Natural killer cell (primary cell): Measurements from ENCODE around the gene CORO7. TPM values are rescaled to one million over a fixed set of nuclear protein-coding genes. Genes with fewer than 3 reads are reported as not detected.
A peak's percentile ranks its signal among the peaks of the same experiment; 100 is the strongest.

ENCODE experiments used
- ATAC-seq, 3 donors: fragments of 150-1000 bp in 2 of 3; fragments of 200-7000 bp in 1 of 3; cut with Tn5 transposase; 1 replicate in 1 of 3; 2 replicates in 2 of 3; pipeline ENCODE4 v1.10.0; 2021; ENCODE audit warnings: mild to moderate bottlenecking in 2 of 3, moderate library complexity in 2 of 3
- DNase-seq, 2 donors: peaks; one replicate each; pipeline versions ENCODE4 v3.0.0 to v3.0.0-alpha.2; 2013 to 2021; ENCODE audit warnings: mixed read lengths in 1 of 2
- H3K27ac ChIP-seq: one replicate; pipeline ENCODE4 v1.5.1; 2013; ENCODE audit warnings: mild to moderate bottlenecking, low read length
- H3K27me3 ChIP-seq: one replicate; pipeline ENCODE4 v1.6.1; 2013; ENCODE audit warnings: low read length; ENCODE audit not compliant: control insufficient read depth, insufficient read depth
- H3K36me3 ChIP-seq: one replicate; pipeline ENCODE4 v1.6.1; 2013; ENCODE audit warnings: low read length; ENCODE audit not compliant: control insufficient read depth, insufficient read depth
- H3K4me1 ChIP-seq: one replicate; pipeline ENCODE4 v1.6.1; 2013; ENCODE audit warnings: low read length; ENCODE audit not compliant: control insufficient read depth, insufficient read depth
- H3K4me3 ChIP-seq: one replicate; pipeline ENCODE4 v1.5.1; 2013; ENCODE audit warnings: low read length
- H3K9me3 ChIP-seq: one replicate; pipeline ENCODE4 v1.6.1; 2013; ENCODE audit warnings: low read length; ENCODE audit not compliant: control insufficient read depth, insufficient read depth
- H3K27ac Mint-ChIP-seq, 2 donors: one replicate each; pipeline ENCODE4 v1.8.0; 2022; ENCODE audit warnings: mild to moderate bottlenecking in 2 of 2, mixed read lengths in 2 of 2, moderate library complexity in 1 of 2
- H3K27me3 Mint-ChIP-seq, 2 donors: one replicate each; pipeline ENCODE4 v1.8.0; 2022; ENCODE audit warnings: low read depth in 2 of 2, mixed read lengths in 2 of 2
- H3K36me3 Mint-ChIP-seq: one replicate; pipeline ENCODE4 v1.8.0; 2022; ENCODE audit warnings: mixed read lengths
- H3K4me1 Mint-ChIP-seq, 2 donors: one replicate each; pipeline ENCODE4 v1.8.0; 2022; ENCODE audit warnings: mixed read lengths in 2 of 2
- H3K4me3 Mint-ChIP-seq: one replicate; pipeline ENCODE4 v1.8.0; 2022; ENCODE audit warnings: mild to moderate bottlenecking, moderate library complexity, mixed read lengths
- H3K9me3 Mint-ChIP-seq, 2 donors: one replicate each; pipeline ENCODE4 v1.8.0; 2022; ENCODE audit warnings: mixed read lengths in 2 of 2
- WGBS: methylation state at CpG from one replicate; pipeline ENCODE4 v1.1.7; 2013; ENCODE audit warnings: missing lambda C conversion rate; ENCODE audit not compliant: insufficient coverage; 5-methylcytosine and 5-hydroxymethylcytosine counted together
- intact Hi-C: fragments of 100-400 bp; cut with micrococcal nuclease; formaldehyde crosslinking; loops from one replicate; pipeline ENCODE4 v1.14.2; 2022
- total RNA-seq, 4 donors: library from RNA; stranded (reverse); fragments of 120-200 nt in 1 of 4; gene quantifications; one replicate each; pipeline versions ENCODE4 v1.2.3 to v1.2.4, GENCODE V29; 2013 to 2022
- TF ChIP-seq, protein P1 (sequence below): fragments of 200-600 bp; IDR thresholded peaks from one replicate; pipeline ENCODE4 v1.8.0; 2022; ENCODE audit warnings: antibody characterized with exemption

Gene CORO7
- total RNA-seq, 3 donors from 2014 or later (not counting 1 experiment from before 2014, with no cell fraction given) = 335 to 425 (median 415) TPM

- Histone ChIP-seq H3K4me1 (no peaks in the 10 kb centered on the region), H3K27ac (no peak overlapping the region), H3K27me3 (no peaks in the 10 kb centered on the region), H3K9me3 (no peaks in the 10 kb centered on the region), H3K4me3 (no peak overlapping the region), H3K36me3 (peaks cover 81% of the 10 kb centered on the region)
- TF ChIP-seq, protein P1, sequence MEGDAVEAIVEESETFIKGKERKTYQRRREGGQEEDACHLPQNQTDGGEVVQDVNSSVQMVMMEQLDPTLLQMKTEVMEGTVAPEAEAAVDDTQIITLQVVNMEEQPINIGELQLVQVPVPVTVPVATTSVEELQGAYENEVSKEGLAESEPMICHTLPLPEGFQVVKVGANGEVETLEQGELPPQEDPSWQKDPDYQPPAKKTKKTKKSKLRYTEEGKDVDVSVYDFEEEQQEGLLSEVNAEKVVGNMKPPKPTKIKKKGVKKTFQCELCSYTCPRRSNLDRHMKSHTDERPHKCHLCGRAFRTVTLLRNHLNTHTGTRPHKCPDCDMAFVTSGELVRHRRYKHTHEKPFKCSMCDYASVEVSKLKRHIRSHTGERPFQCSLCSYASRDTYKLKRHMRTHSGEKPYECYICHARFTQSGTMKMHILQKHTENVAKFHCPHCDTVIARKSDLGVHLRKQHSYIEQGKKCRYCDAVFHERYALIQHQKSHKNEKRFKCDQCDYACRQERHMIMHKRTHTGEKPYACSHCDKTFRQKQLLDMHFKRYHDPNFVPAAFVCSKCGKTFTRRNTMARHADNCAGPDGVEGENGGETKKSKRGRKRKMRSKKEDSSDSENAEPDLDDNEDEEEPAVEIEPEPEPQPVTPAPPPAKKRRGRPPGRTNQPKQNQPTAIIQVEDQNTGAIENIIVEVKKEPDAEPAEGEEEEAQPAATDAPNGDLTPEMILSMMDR = no peak
- Mint-ChIP-seq H3K9me3 (no peaks in the 10 kb centered on the region), H3K4me1 (peaks cover 0 to 18% of the 10 kb centered on the region in 2 donors), H3K4me3 (no peak overlapping the region), H3K27me3 (no peaks in the 10 kb centered on the region), H3K36me3 (no peaks in the 10 kb centered on the region), H3K27ac (peak overlapping the region in 1 of 2 donors; percentile 34)
- WGBS = 96% methylated on average over 20 of the region's 20 CpGs
- no peak for ATAC-seq
- intact Hi-C loops = no loop called here
- DNase-seq = no peak
Measured at GRCh38 chr16:4387781-4388180, 28.6 kb downstream of the CORO7 start.

GRCh38 chr16:4386951-4387565, 29.3 kb downstream of the CORO7 start:
- Histone ChIP-seq H3K36me3 (peaks cover 77% of the 10 kb centered on the region), H3K27me3 (no peaks in the 10 kb centered on the region), H3K4me1 (no peaks in the 10 kb centered on the region), H3K4me3 (no peak overlapping the region), H3K27ac (no peak overlapping the region), H3K9me3 (no peaks in the 10 kb centered on the region)
- Mint-ChIP-seq H3K9me3 (no peaks in the 10 kb centered on the region), H3K27me3 (no peaks in the 10 kb centered on the region), H3K36me3 (no peaks in the 10 kb centered on the region), H3K27ac (peak overlapping the region; percentile 34 to 40), H3K4me3 (peak overlapping the region; percentile 28), H3K4me1 (peaks cover 0 to 18% of the 10 kb centered on the region in 2 donors)
- no peak for ATAC-seq
- intact Hi-C loops = no loop called here
- WGBS = 98% methylated on average over 9 of the region's 10 CpGs
- TF ChIP-seq, protein P1 = no peak
- no peak for DNase-seq

- Mint-ChIP-seq H3K27ac (peak overlapping the region; percentile 34 to 40), H3K4me3 (peak overlapping the region; percentile 28), H3K36me3 (no peaks in the 10 kb centered on the region), H3K4me1 (peaks cover 0 to 18% of the 10 kb centered on the region in 2 donors), H3K27me3 (no peaks in the 10 kb centered on the region), H3K9me3 (no peaks in the 10 kb centered on the region)
- DNase-seq = no peak
- H3K27me3 ChIP-seq = no peaks in the 10 kb centered on the region
- intact Hi-C loops = no loop called here
- no peak overlapping the region for H3K4me3 ChIP-seq
- peaks cover 76% of the 10 kb centered on the region for H3K36me3 ChIP-seq
- ATAC-seq = no peak
- WGBS = 89% methylated on average over 8 of the region's 8 CpGs
- no peak overlapping the region for H3K27ac ChIP-seq
- H3K4me1 ChIP-seq = no peaks in the 10 kb centered on the region
- no peaks in the 10 kb centered on the region for H3K9me3 ChIP-seq
- TF ChIP-seq, protein P1 = no peak
Measured at GRCh38 chr16:4386451-4386805, 30.0 kb downstream of the CORO7 start.
